HG03558 (cell line): ENCODE measurements around the gene PDE4DIP.
"Not testable (repeated sequence)": the region's sequence is repeated elsewhere in the genome, so short reads cannot be mapped to it uniquely, and the experiment has no call there.

Experiments used
- ATAC-seq: cut with Tn5 transposase; IDR thresholded peaks from one replicate; pipeline ENCODE4 v1.9.1; 2021; ENCODE audit warnings: moderate number of reproducible peaks; ENCODE audit not compliant: unreplicated experiment; ENCODE audit errors: extremely low read depth

PDE4DIP gene

DNA sequence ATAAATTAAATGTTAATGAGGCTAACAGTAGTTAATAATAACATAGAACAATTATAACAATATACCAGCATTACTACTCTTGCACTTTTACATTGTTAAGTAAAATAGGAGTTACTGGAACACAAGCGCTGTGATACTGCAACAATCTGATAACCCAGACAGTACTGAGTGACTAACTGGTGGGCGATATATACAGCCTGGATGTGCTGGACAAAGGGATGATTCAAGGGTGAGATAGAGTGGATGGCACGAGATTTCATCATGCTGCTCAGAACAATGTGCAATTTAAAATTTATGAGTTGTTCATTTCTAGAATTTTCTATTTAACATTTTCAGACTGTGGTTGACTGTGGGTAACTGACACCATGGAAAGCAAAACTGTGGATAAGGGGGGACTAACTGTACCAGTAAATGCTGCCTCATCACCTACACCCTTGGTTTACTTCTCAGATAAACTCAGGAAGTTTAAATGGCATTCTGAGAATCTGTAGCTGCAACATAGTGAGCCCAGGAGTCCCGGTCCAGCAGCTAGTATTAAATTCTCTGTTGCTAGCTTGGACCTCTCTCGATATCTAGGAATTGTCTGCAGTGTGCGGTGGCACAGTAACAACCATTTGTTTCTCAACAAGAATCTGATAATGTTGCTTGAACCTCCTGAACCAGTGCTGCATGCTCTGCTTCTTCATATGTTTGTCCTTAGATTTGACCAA lies 24.9 kb downstream of the PDE4DIP start:
- ATAC-seq = not testable (repeated sequence)

DNA sequence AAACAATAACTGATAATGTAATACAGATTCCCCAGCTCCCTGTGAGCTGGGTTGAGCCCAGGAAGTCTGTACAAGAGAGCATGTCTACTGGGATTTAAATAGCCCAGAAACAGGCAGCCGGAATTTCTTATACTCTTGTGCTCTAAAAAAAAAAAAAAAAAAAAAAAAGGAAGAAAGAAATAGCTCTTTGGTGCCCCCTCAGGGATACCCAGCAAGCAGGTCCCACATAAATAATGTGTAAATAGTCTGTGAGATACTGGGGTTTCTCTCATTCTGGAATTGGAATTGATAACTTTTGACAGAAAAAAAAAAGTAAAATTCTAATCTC lies 25.4 kb downstream of the PDE4DIP start:
- ATAC-seq = not testable (repeated sequence)

DNA sequence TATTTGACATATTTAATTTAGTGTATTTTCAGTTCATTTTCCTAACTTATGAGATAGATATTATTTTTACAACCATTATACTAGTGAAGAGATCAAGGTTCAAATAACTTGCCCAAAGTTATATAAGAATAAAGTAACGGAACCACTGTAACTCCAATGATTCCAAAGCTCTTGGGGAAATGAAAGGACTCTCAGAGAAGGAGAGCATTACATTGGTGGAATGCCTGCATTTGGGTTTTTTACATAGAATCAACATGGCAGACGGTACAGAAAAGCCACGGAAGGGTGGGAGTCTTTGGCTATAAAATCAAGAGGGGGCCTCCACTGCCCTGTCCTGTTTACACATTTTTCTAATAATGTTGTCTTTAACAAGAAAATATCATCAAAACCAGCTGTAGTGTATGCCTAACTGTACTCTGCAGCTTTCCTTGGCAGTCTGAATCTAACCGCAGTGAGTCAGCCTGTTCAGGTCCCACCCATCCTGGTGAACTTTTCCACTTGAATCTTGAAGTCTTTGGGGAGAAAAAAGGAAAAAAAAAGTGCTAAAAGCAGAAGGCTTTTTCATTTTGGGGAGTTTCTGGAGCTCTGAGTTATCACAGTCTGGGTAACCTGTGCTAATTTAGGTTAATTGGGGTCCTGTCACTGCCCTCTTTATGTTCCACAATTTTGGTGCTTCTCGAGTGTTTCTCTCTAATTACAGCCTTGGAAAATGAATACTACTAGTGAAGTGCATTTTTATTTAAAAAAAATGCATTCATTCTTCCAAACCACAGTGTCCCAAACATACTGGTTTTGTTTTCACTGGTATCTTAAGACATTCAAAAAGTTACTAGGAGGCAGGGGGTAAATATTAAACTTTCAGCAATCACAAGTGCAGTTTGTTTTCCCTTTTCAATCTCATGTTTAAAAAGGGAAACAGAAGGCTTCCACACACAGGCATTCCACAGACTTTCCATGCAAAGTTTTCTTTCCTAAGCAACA lies 30.5 kb downstream of the PDE4DIP start:
- not testable (repeated sequence) for ATAC-seq

DNA sequence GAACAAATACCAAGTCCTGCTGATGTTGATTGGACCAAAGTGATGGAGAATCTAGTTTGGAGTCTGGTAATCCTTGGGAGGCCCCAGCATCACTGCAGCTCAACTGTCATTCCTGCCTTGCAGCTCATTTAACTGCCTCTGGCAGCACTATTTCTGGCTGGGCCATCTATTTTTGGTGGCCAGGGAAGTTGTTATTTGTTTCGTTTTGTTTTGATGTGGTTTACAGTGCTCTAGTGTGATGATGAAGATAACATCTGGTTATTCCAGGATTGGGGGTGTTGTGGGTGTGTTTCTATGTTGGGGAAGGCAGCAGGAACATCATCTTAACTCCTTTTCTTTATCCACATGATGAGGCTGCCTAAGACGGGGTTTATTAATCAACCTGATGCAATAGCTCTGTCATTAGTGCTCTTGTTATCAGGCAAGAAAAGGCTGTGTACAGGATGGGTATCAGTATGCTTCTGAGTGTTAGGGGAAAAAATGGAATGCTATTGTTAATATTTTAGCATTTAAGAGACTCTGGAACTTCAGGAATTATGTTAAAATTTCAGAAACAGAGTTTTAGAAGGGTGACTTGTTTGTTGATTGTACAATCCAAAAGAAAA lies 35.7 kb downstream of the PDE4DIP start:
- not testable (repeated sequence) for ATAC-seq

DNA sequence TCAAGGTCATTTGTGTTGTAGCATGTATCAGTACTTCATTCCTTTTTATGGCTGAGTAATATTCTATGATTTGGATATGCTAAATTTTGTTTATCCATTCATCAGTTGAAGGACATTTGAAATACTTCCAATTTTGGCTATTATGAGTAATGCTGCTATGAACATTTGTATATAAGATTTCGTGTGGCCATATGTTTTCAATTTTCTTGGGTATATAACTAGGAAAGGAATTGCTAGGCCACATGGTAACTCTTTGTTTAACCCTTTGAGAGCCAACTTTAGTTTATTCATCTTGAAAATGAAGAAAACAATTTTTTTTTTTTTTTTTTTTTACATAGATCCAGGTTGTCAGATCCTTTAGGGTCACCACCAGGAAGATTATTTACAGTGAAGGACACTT lies 37.0 kb downstream of the PDE4DIP start:
- ATAC-seq = not testable (repeated sequence)

DNA sequence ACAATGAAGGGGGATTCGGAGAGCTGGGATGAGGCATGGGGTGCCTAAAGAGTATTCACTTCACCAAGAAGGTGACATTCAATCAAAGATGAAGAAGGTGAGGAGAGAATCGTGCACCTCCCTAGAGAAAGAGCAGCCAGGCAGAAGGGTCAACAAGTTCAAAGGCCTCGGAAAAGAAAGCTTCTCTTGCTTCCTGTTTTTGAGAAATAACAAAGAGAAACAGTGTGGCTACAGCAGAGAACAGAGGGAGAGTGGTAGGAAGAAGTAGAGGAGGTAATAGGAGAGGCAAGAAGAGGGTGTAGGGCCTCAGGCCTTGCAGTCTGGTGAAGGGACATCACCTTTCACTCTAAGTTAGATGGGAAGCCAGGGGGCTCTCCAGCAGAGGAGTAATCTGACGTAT lies 41.0 kb downstream of the PDE4DIP start:
- ATAC-seq = not testable (repeated sequence)

DNA sequence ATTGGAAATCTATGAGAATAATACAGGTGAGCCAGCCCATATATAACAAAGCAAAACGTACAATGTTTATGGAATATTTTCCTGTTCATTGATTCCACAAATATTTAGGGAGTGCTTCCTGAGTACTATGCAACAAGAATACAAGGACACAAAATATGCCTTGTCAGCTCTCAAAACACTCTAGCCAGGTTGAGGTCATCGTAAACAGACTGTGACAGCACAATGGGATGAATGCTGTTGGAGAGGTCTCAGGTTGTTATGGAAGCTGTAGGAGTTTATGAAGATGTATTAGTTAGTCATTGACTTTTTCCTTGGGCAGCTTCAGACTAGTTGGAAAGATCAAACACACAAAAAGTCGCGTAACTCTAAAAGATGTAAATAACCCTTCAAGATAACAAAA lies 42.1 kb downstream of the PDE4DIP start:
- ATAC-seq = not testable (repeated sequence)

DNA sequence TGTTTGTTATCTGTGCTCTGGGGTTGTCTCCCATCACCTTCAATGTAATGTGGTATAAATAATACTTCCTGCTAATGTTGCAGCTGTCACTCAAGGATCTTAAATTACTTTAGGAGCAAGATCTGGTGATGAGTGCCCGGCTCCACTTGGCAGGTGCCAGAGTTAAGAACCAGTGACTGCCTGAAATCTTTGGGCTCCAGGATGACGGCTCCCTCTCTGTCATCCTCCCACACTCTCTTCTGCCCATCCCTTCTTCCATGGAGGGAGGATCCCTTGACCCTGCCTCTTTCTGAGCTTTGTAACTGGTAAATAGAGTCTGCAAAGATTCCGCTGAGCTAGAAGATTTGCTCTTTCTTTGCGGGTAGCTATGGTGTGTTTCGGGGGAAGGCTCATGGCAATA lies 44.4 kb downstream of the PDE4DIP start:
- not testable (repeated sequence) for ATAC-seq

DNA sequence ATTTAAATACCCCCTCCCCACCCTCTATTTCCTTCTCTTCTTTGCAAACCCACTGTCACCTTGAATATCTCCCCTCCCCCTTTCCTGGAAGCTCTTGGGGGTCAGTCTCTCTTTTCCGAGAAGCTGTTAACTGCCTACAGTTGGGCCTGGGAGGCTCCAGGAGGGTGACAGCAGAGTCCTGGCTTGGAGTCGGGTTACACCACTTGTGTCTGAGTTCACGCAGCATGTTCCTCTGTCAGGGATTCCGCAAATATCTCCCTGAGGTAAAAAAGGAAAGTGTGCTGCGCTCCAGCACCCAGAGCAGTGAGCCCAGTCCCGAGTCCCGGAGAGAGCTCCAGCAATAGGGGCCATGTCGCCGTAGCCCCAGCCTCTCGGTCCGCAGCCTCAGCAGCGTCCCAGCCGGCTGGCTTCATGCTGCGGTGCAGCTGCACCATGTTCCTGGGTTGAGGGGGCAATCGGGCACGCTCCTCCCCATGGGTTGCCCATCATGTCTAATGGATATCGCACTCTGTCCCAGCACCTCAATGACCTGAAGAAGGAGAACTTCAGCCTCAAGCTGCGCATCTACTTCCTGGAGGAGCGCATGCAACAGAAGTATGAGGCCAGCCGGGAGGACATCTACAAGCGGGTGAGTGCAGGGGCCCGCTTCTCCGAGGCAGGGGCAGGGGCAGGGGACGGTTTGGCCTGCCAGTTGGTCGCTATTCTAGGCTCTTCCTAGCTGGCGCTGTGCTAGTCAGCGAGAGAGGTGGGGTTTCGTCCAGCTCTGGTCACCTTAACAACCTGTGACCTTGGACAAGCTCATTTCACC lies 45.2 kb downstream of the PDE4DIP start:
- ATAC-seq = not testable (repeated sequence)

DNA sequence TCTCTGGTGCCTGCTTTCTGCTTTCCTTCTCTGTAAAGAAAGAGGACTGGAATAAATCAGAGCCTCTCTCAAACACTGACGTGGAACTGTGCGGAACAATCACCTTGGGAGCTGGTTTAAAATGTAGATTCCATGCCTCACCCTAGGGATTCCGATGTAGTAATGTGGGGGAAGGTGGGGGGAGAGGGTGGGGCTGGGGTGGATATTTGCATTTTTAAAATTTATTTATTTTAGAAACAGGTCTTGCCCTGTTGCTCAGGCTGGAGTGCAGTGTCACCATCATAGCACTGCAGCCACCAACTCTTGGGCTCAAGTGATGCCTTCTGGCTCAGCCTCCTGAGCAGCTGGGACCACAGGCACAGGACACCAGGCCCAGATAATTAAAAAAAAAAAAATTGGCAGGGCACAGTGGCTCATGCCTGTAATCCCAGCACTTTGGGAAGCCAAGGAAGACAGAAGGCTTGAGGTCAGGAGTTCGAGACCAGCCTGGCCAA lies 45.9 kb downstream of the PDE4DIP start:
- not testable (repeated sequence) for ATAC-seq

DNA sequence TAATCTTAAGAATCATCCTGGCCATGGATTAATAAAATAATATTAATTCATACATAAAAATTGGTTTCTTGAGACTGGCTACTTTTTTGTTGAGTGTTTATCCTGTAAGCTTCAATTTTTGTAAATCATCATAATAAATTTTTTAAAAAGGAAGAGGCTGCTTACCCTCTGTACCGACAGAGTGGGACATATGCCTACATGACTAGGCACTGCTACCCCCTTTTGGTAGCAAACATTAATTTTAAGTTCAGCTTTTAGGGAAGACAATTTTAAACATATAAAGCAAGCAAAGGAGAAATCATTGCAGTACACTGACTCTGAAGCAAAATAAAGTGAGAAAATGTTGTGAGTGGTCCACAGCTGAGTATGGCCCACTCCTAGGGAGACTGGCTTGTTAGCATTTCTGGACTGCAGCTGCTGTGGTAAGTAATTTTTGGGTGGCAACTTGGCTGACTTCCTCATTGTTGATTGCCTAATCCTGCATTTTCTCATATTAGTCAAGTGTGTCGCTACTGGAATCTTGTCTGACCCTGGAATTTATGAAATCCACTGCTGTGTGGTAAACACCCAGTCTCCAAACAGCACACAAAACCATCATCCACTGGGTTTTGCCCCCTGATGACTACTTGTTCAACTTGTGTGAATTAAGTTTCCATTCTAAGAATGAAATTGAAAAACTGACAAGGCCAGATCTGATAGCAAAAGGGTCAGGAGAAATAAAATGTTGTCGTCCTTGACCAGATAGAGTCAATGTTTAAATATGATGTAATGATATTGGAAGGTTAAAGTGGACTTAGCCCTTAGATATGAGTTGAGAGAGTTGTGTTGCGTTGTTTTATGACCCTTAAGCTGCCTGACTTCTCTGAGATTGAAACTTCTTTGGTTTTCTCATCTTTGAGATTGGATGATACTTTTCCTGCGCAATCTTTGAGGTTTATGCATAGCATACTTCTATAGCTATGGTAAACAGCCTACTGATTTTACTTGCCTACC lies 50.4 kb downstream of the PDE4DIP start:
- not testable (repeated sequence) for ATAC-seq

DNA sequence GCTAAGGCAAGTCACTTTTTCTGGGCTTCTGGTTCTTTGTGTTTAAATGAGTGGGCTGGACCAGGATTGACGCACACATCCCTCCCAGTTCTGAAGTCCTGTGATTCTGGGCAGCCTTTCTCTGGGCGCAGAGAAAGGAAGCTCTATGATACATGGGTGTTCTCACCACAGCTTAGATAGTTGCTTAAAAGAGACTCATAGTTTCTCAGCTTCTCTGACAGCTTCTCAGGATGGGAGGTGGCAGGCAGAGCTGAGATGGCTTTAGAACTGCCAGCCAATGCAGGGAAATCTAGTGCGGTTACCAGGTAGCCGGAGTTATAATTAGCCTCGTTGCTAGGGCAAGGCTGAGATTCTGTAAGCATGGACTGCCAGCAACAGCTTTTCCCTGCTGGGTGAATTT lies 55.8 kb downstream of the PDE4DIP start:
- ATAC-seq = not testable (repeated sequence)

DNA sequence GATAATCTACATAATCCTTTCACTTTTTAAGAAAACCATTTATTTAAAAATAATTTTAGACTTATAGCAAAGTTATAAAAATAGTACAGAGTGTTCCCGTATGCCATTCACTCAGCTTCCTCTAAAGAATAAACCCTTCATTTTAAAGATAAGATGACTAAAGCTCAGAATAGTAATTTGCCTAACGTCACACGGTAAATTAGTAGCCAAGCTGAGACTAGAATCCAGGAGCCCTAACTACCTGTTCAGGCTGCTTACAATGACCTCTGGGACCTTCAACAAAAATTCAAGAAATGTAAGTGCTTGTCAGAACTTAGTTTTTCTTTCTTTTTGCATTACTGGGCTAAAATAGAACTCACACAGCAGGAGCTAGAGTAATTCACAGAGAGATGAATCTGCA lies 56.5 kb downstream of the PDE4DIP start:
- ATAC-seq = not testable (repeated sequence)

DNA sequence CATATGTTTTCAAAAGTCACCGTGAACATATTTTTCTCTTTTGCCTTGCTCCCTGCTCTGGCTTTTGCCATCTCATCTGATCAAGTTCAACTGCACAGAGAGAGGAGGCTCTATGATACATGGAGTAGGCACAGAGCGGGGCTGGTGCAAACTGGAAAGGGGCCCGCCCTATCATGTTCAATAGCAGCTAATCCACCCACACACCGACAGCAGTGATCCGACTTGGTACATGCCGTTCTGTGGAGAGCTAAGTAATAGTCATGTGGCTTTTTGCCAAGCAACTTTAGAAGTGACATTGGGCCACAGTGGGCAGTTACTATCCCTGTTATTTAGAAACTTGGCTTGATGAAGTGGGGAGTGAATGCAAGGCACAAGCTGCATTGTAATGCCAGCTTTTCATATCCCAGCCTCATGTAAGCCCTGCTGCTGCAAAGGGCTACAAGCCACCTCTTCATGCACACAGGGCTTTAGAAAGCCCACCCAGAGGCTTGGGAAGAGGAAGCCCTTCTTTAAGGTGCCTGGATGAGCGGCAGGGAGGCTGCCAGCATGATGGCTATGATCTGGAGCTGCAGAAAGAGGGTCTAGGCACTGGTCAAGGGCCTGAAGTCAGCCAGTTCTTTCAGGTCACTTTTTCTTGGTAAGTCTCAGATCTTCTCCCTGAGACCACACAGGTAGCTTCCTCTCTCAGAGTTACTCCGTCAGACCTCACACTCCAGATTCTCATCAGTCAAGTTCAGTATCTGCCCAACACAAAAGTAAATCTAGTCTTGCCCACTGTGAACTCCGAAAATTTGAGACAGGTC lies 57.1 kb downstream of the PDE4DIP start:
- not testable (repeated sequence) for ATAC-seq

DNA sequence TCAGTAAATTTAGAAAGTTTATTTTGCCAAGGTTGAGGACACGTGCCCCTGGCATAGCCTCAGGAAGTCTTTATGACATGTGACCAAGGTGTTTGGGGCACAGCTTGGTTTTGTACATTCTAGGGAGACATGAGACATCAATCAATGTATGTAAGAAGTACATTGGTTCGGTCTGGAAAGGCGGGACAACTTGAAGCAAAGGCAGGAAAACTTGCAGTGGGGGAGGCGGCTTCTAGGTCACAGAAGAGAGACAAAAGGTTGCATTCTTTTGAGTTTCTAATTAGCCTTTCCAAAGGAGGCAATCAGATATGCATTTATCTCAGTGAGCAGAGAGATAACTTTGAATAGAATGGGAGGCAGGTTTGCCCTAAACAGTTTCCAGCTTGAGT lies 57.7 kb downstream of the PDE4DIP start:
- not testable (repeated sequence) for ATAC-seq

DNA sequence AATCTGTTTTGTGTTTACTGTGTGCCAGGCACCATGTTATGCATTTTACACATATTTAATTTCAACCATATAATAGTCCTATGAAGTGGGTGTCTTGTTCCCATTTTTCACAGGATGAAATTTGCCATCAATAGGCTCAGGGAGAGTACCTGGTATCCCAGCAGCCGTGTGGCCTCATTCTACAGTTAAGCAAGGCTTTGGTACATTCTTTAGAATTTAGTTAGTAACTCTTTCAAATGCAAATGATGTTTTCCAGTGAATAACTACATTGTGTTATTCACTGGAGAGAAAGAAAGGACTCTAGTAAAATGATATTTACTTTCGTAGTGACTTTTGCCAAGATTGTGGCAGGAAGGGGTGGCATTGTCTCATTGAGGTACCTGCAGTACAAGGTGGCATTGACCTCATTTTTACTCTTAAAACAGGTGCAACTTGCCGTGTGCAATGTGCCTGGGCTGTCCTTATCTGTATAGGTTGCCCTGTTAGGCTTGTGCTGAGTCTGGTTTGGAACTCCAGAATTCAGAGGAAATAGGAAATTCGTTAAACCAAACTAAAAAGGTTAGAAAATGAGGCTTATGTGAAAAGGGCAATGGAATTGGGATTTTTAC lies 65.1 kb downstream of the PDE4DIP start:
- not testable (repeated sequence) for ATAC-seq

DNA sequence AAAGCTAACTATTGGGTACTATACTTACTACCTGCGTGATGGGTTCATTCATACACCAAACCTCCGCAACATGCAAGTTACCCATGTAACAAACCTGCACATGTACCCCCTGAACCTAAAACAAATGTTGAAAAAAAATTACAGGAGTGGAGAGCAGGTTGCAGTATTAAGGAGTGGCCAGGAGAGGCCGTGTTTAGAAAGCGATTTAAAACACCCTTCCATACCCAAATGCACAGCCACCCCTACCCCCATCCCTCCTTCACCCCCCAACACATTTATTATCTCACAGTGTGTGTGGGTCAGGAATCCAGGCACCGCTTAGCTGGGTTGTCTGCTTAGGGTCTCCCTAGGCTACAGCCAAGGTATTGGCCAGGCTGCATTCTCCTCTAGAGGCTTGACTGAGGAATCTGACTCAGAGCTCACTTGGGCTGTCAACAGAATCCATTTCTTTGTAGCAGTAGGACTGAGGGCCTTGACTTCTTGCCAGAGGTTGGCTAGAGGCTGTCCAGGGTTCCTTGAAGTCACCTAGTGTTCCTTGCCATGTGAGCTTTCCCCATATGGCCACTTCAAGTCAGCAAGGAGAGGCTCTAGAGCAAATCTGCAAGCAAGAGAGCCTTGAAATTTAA lies 67.2 kb downstream of the PDE4DIP start:
- ATAC-seq = not testable (repeated sequence)
